ENCODE measurements around the gene RBM4B.
A peak's percentile ranks its signal among the peaks of the same experiment; 100 is the strongest.

The RBM4B gene

GRCh38 chr11:66674964-66675602, 2.6 kb downstream of the RBM4B start:
- H3K4me1 ChIP-seq (ENCODE audit: insufficient read depth, insufficient read length): no peaks in the 10 kb centered on the region

GRCh38 chr11:66670816-66671215, 6.9 kb downstream of the RBM4B start:
- Histone ChIP-seq H3K9me3 (ENCODE audit: insufficient read depth, low read length) (no peaks in the 10 kb centered on the region), H3K27me3 (ENCODE audit: insufficient read depth, insufficient read length) (no peaks in the 10 kb centered on the region), H3K36me3 (ENCODE audit: insufficient read depth, insufficient read length, low read length) (peaks cover 61% of the 10 kb centered on the region), H3K4me1 (ENCODE audit: insufficient read depth, insufficient read length) (no peaks in the 10 kb centered on the region), H3K4me3 (ENCODE audit: insufficient read length, low read depth) (no peak overlapping the region), H3K9ac (ENCODE audit: insufficient read length, low read depth) (no peak overlapping the region)
- no peak for DNase-seq (ENCODE audit: low read depth, low spot score)
- TF ChIP-seq YY1 (IDR thresholded peaks at IDR 0.05; ENCODE audit: insufficient read depth, insufficient read length) (no peak), SUZ12 (IDR thresholded peaks at IDR 0.05; ENCODE audit: extremely low read depth, insufficient read depth, insufficient read length) (no peak)

More at GRCh38 chr11:66674964-66675602, 2.6 kb downstream of the RBM4B start:
- no peak for TF ChIP-seq SUZ12 (IDR thresholded peaks at IDR 0.05; ENCODE audit: extremely low read depth, insufficient read depth, insufficient read length)
- TF ChIP-seq YY1 (IDR thresholded peaks at IDR 0.05; ENCODE audit: insufficient read depth, insufficient read length): no peak
- TF ChIP-seq ZNF274 (IDR thresholded peaks at IDR 0.05; ENCODE audit: low read depth, low read length): no peak
- Histone ChIP-seq H3K9ac (ENCODE audit: insufficient read length, low read depth) (no peak overlapping the region), H3K36me3 (ENCODE audit: insufficient read depth, insufficient read length, low read length) (peaks cover 34% of the 10 kb centered on the region), H3K4me3 (ENCODE audit: insufficient read length, low read depth) (peak overlapping the region; percentile 4), H3K9me3 (ENCODE audit: insufficient read depth, low read length) (no peaks in the 10 kb centered on the region), H3K27me3 (ENCODE audit: insufficient read depth, insufficient read length) (no peaks in the 10 kb centered on the region)
- DNase-seq (ENCODE audit: low read depth, low spot score): no peak

- H3K4me1 ChIP-seq (ENCODE audit: insufficient read depth, insufficient read length): no peaks in the 10 kb centered on the region
- no peak for DNase-seq (ENCODE audit: low read depth, low spot score)
- H3K4me3 ChIP-seq (ENCODE audit: insufficient read length, low read depth): no peak overlapping the region
- H3K9ac ChIP-seq (ENCODE audit: insufficient read length, low read depth): no peak overlapping the region
- no peaks in the 10 kb centered on the region for H3K27me3 ChIP-seq (ENCODE audit: insufficient read depth, insufficient read length)
- TF ChIP-seq SUZ12 (IDR thresholded peaks at IDR 0.05; ENCODE audit: extremely low read depth, insufficient read depth, insufficient read length): no peak
- TF ChIP-seq YY1 (IDR thresholded peaks at IDR 0.05; ENCODE audit: insufficient read depth, insufficient read length): no peak
- TF ChIP-seq ZNF274 (IDR thresholded peaks at IDR 0.05; ENCODE audit: low read depth, low read length): no peak
- peaks cover 80% of the 10 kb centered on the region for H3K36me3 ChIP-seq (ENCODE audit: insufficient read depth, insufficient read length, low read length)
- no peaks in the 10 kb centered on the region for H3K9me3 ChIP-seq (ENCODE audit: insufficient read depth, low read length)
Observed at GRCh38 chr11:66665369-66665768, 12.3 kb downstream of the RBM4B start.

GRCh38 chr11:66663741-66664296, 13.9 kb downstream of the RBM4B start:
- Histone ChIP-seq H3K9ac (ENCODE audit: insufficient read length, low read depth) (no peak overlapping the region), H3K36me3 (ENCODE audit: insufficient read depth, insufficient read length, low read length) (peaks cover 80% of the 10 kb centered on the region), H3K27me3 (ENCODE audit: insufficient read depth, insufficient read length) (no peaks in the 10 kb centered on the region), H3K9me3 (ENCODE audit: insufficient read depth, low read length) (no peaks in the 10 kb centered on the region), H3K4me1 (ENCODE audit: insufficient read depth, insufficient read length) (no peaks in the 10 kb centered on the region), H3K4me3 (ENCODE audit: insufficient read length, low read depth) (no peak overlapping the region)
- TF ChIP-seq YY1 (IDR thresholded peaks at IDR 0.05; ENCODE audit: insufficient read depth, insufficient read length) (no peak), ZNF274 (IDR thresholded peaks at IDR 0.05; ENCODE audit: low read depth, low read length) (no peak), SUZ12 (IDR thresholded peaks at IDR 0.05; ENCODE audit: extremely low read depth, insufficient read depth, insufficient read length) (no peak)
- DNase-seq (ENCODE audit: low read depth, low spot score): no peak

GRCh38 chr11:66659763-66660162, 17.9 kb downstream of the RBM4B start:
- TF ChIP-seq ZNF274 (IDR thresholded peaks at IDR 0.05; ENCODE audit: low read depth, low read length) (no peak), SUZ12 (IDR thresholded peaks at IDR 0.05; ENCODE audit: extremely low read depth, insufficient read depth, insufficient read length) (no peak), YY1 (IDR thresholded peaks at IDR 0.05; ENCODE audit: insufficient read depth, insufficient read length) (no peak)
- Histone ChIP-seq H3K4me1 (ENCODE audit: insufficient read depth, insufficient read length) (no peaks in the 10 kb centered on the region), H3K4me3 (ENCODE audit: insufficient read length, low read depth) (no peak overlapping the region), H3K36me3 (ENCODE audit: insufficient read depth, insufficient read length, low read length) (peaks cover 67% of the 10 kb centered on the region), H3K9ac (ENCODE audit: insufficient read length, low read depth) (no peak overlapping the region), H3K9me3 (ENCODE audit: insufficient read depth, low read length) (no peaks in the 10 kb centered on the region), H3K27me3 (ENCODE audit: insufficient read depth, insufficient read length) (no peaks in the 10 kb centered on the region)
- no peak for DNase-seq (ENCODE audit: low read depth, low spot score)

- Histone ChIP-seq H3K36me3 (ENCODE audit: insufficient read depth, insufficient read length, low read length) (peaks cover 70% of the 10 kb centered on the region), H3K9ac (ENCODE audit: insufficient read length, low read depth) (no peak overlapping the region), H3K27me3 (ENCODE audit: insufficient read depth, insufficient read length) (no peaks in the 10 kb centered on the region), H3K9me3 (ENCODE audit: insufficient read depth, low read length) (no peaks in the 10 kb centered on the region), H3K4me3 (ENCODE audit: insufficient read length, low read depth) (no peak overlapping the region), H3K4me1 (ENCODE audit: insufficient read depth, insufficient read length) (no peaks in the 10 kb centered on the region)
- DNase-seq (ENCODE audit: low read depth, low spot score): no peak
- TF ChIP-seq SUZ12 (IDR thresholded peaks at IDR 0.05; ENCODE audit: extremely low read depth, insufficient read depth, insufficient read length): no peak
- TF ChIP-seq ZNF274 (IDR thresholded peaks at IDR 0.05; ENCODE audit: low read depth, low read length): no peak
- no peak for TF ChIP-seq YY1 (IDR thresholded peaks at IDR 0.05; ENCODE audit: insufficient read depth, insufficient read length)
Observed at GRCh38 chr11:66653123-66653522, 24.6 kb downstream of the RBM4B start.

- TF ChIP-seq YY1 (IDR thresholded peaks at IDR 0.05; ENCODE audit: insufficient read depth, insufficient read length) (no peak), SUZ12 (IDR thresholded peaks at IDR 0.05; ENCODE audit: extremely low read depth, insufficient read depth, insufficient read length) (no peak), ZNF274 (IDR thresholded peaks at IDR 0.05; ENCODE audit: low read depth, low read length) (no peak)
- Histone ChIP-seq H3K9ac (ENCODE audit: insufficient read length, low read depth) (no peak overlapping the region), H3K4me1 (ENCODE audit: insufficient read depth, insufficient read length) (no peaks in the 10 kb centered on the region), H3K27me3 (ENCODE audit: insufficient read depth, insufficient read length) (no peaks in the 10 kb centered on the region), H3K9me3 (ENCODE audit: insufficient read depth, low read length) (no peaks in the 10 kb centered on the region), H3K4me3 (ENCODE audit: insufficient read length, low read depth) (no peak overlapping the region), H3K36me3 (ENCODE audit: insufficient read depth, insufficient read length, low read length) (peaks cover 70% of the 10 kb centered on the region)
- no peak for DNase-seq (ENCODE audit: low read depth, low spot score)
Observed at GRCh38 chr11:66652651-66653050, 25.0 kb downstream of the RBM4B start.
